ENCODE data around the gene SUGCT.

Gene SUGCT

DNA sequence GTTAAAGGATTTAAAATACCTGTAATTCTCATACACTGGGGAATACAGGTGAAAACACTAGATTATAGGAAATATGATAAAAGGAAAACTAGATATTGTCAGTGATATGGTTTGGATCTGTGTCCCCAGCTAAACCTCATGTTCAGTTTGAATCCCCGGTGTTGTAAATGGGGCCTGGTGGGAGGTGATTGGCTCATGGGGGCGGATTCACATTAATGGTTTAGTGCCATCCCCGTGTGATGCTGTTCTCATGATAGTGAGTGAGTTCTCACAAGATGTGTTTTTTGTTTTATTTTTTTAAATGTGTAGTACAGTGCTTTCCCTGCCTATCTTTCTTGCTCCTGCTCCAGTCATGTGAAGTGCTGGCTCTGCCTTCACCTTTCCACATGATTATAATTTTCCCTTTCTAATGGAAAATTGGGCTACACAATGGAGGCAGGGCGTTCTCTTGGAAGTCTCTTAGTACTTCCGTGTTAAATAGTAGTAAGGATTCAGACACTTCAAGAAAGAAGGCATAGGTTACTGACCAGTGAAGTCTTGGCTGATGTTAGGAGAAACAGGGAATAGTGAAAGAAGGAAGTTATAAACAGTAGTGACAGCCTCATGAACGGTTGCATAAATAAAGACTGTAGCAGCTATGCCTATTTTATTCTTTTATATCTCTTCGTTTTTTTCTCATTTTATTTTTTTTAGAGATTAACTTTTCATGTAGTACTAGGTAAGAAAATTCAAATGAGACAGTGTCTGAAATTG, 386.4 kb downstream of the SUGCT start:
- Histone ChIP-seq H3K27ac (no peak overlapping the region), H3K36me3 (ENCODE audit: insufficient read depth, low read length) (no peaks in the 10 kb centered on the region), H3K9me3 (ENCODE audit: low read depth, low read length) (no peaks in the 10 kb centered on the region), H3K4me3 (no peak overlapping the region), H3K9ac (ENCODE audit: insufficient read length) (no peak overlapping the region)
- TF ChIP-seq POLR2AphosphoS5 (IDR thresholded peaks at IDR 0.05; ENCODE audit: borderline replicate concordance, low read depth, low read length) (no peak), FOXP2 (optimal IDR thresholded peaks at IDR 0.05; ENCODE audit: control extremely low read depth, extremely low read length, insufficient read depth) (no peak), EZH2 (IDR thresholded peaks at IDR 0.05) (no peak)
- no peak for DNase-seq (ENCODE audit: low read depth, low spot score)

DNA sequence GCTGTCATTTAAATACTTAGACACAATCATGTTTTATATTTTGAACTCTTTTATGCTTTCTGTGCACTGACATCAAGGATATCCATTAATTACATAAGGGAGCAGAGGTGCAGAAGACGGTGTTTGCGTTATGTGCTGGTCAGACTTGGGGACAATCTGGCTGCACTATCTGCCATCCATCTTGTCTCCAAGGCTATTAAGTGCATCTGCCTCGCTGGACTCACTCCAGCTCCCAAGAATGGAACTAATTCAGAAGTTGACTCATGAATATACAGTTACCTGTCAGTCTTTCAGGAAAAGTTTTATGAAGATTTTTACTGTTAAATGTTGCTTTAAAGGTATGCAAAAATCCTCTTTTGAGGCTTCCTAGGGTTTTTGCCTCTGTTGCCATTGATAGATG, 391.0 kb downstream of the SUGCT start:
- H3K9ac ChIP-seq (ENCODE audit: insufficient read length): no peak overlapping the region
- no peak overlapping the region for H3K4me3 ChIP-seq
- no peak for DNase-seq (ENCODE audit: low read depth, low spot score)
- H3K9me3 ChIP-seq (ENCODE audit: low read depth, low read length): no peaks in the 10 kb centered on the region
- H3K27ac ChIP-seq: no peak overlapping the region
- TF ChIP-seq EZH2 (IDR thresholded peaks at IDR 0.05): no peak
- TF ChIP-seq POLR2AphosphoS5 (IDR thresholded peaks at IDR 0.05; ENCODE audit: borderline replicate concordance, low read depth, low read length): no peak
- no peak for TF ChIP-seq FOXP2 (optimal IDR thresholded peaks at IDR 0.05; ENCODE audit: control extremely low read depth, extremely low read length, insufficient read depth)
- no peaks in the 10 kb centered on the region for H3K36me3 ChIP-seq (ENCODE audit: insufficient read depth, low read length)

DNA sequence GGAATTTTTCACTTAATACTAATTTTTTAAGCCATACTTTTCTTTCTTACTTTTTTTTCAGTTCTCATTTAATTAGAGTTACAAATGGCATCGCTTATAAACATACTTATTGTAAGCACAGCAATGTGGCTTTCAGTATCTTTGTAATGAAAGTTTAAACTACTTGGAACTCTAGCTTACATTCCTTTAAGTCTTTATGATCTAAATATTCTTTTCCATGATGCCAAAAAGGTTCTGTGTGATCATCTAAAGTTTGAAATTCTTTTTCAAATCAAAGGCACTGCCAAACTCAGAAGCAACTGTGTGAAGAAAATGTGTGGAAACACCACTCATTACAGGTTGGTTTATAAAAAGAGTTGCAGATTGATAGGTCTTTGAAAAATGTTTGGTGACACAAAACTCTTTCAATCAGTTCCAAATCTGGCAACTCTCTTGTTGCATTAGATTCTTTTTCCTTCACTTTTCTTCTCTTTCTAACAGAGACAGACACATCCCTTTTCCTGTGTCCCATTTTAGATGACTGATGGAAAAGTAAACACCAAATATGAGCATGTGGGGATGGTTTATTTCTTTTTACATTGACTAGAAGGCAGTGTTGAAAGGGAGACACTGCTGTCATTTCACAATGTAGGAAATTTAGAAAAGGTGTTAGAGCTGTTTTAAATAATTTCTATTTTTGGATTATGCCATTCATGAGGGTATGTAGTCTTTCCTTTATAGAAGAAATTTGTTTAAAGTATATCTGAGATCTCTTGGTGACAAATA, 392.3 kb downstream of the SUGCT start:
- Histone ChIP-seq H3K9me3 (ENCODE audit: low read depth, low read length) (no peaks in the 10 kb centered on the region), H3K27ac (no peak overlapping the region), H3K36me3 (ENCODE audit: insufficient read depth, low read length) (no peaks in the 10 kb centered on the region), H3K4me3 (no peak overlapping the region), H3K9ac (ENCODE audit: insufficient read length) (no peak overlapping the region)
- DNase-seq (ENCODE audit: low read depth, low spot score): no peak
- TF ChIP-seq EZH2 (IDR thresholded peaks at IDR 0.05) (no peak), POLR2AphosphoS5 (IDR thresholded peaks at IDR 0.05; ENCODE audit: borderline replicate concordance, low read depth, low read length) (no peak), FOXP2 (optimal IDR thresholded peaks at IDR 0.05; ENCODE audit: control extremely low read depth, extremely low read length, insufficient read depth) (no peak)

DNA sequence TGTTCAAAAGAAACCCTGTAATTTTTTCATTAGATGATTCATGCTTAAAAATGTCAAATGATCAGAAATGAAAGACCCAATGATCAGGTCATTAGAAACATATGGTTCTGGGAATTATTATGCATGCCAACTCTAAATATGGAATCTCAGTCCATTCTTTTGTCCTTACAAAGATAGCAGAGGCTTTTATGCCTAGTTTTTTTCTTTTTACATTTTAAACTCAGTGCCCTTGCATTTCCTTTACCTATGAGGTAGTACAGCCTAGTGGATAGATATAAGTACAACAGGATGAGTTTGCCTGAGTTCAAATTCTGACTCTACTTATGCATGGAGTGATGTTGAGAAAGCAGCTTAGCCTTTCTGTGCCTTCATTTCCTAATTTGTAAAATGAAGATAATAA, 392.9 kb downstream of the SUGCT start:
- Histone ChIP-seq H3K36me3 (ENCODE audit: insufficient read depth, low read length) (no peaks in the 10 kb centered on the region), H3K27ac (no peak overlapping the region), H3K9ac (ENCODE audit: insufficient read length) (no peak overlapping the region), H3K4me3 (no peak overlapping the region), H3K9me3 (ENCODE audit: low read depth, low read length) (no peaks in the 10 kb centered on the region)
- no peak for DNase-seq (ENCODE audit: low read depth, low spot score)
- TF ChIP-seq POLR2AphosphoS5 (IDR thresholded peaks at IDR 0.05; ENCODE audit: borderline replicate concordance, low read depth, low read length) (no peak), EZH2 (IDR thresholded peaks at IDR 0.05) (no peak), FOXP2 (optimal IDR thresholded peaks at IDR 0.05; ENCODE audit: control extremely low read depth, extremely low read length, insufficient read depth) (no peak)

DNA sequence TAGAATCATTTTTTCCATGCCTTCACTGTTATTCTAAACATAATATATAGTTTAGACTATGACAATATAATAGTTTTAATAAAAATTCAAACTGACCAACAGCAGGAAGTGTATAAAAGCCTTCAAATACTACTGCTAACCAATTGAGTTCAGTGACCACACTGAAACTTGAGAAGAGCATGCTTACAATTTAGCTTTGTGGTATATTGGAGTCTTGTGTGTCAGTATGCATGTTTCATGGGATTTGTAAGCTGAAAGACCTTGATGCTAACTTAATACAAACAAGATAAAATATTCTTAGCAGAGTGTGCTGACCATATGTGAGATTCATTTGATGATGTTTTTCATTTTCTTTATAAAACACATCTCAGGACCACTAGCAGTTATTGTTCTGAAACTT, 395.5 kb downstream of the SUGCT start:
- TF ChIP-seq FOXP2 (optimal IDR thresholded peaks at IDR 0.05; ENCODE audit: control extremely low read depth, extremely low read length, insufficient read depth) (no peak), EZH2 (IDR thresholded peaks at IDR 0.05) (no peak), POLR2AphosphoS5 (IDR thresholded peaks at IDR 0.05; ENCODE audit: borderline replicate concordance, low read depth, low read length) (no peak)
- H3K27ac ChIP-seq: no peak overlapping the region
- no peak for DNase-seq (ENCODE audit: low read depth, low spot score)

DNA sequence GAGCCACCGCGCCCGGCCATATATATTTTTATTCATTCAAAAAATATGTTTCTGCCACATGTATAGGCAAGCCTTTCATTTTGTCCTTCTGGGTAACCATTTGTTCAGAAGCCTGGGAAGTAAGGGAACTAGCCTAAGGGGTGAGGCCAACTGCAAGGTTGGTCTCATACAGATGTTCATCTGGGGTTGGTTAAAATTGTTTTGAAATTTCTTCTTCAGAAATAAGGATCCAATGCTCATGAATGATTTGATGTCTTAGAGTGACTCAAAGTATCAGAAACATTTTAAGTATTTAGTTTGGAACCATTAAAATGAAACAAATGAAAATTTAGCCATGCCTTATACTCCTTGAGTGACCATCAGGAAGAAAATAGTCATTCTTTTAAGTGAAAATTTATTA, 397.2 kb downstream of the SUGCT start:
- Histone ChIP-seq H3K36me3 (ENCODE audit: insufficient read depth, low read length) (no peaks in the 10 kb centered on the region), H3K4me3 (no peak overlapping the region), H3K9me3 (ENCODE audit: low read depth, low read length) (no peaks in the 10 kb centered on the region), H3K9ac (ENCODE audit: insufficient read length) (no peak overlapping the region), H3K27ac (no peak overlapping the region)
- no peak for DNase-seq (ENCODE audit: low read depth, low spot score)
- TF ChIP-seq EZH2 (IDR thresholded peaks at IDR 0.05) (no peak), POLR2AphosphoS5 (IDR thresholded peaks at IDR 0.05; ENCODE audit: borderline replicate concordance, low read depth, low read length) (no peak), FOXP2 (optimal IDR thresholded peaks at IDR 0.05; ENCODE audit: control extremely low read depth, extremely low read length, insufficient read depth) (no peak)

More for the DNA sequence above, 395.5 kb downstream of the SUGCT start:
- Histone ChIP-seq H3K9ac (ENCODE audit: insufficient read length) (no peak overlapping the region), H3K4me3 (no peak overlapping the region), H3K36me3 (ENCODE audit: insufficient read depth, low read length) (no peaks in the 10 kb centered on the region), H3K9me3 (ENCODE audit: low read depth, low read length) (no peaks in the 10 kb centered on the region)

DNA sequence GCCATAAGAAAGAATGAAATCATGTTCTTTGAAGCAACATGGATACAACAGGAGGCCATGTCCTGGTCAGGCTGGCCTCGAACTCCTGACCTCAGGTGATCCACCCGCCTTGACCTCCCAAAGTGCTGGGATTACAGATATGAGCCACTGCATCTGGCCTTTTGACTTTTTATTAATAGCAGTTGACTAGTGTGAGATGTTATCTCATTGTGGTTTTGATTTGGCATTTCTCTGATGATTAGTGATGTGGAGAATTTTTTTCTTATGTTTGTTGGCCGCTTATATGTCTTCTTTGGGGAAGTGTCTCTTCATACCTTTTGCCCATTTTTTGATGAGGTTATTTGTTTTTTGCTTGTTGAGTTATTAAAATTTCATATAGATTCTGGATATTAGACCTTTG, 400.9 kb downstream of the SUGCT start:
- TF ChIP-seq FOXP2 (optimal IDR thresholded peaks at IDR 0.05; ENCODE audit: control extremely low read depth, extremely low read length, insufficient read depth) (no peak), EZH2 (IDR thresholded peaks at IDR 0.05) (no peak), POLR2AphosphoS5 (IDR thresholded peaks at IDR 0.05; ENCODE audit: borderline replicate concordance, low read depth, low read length) (no peak)
- no peak overlapping the region for H3K9ac ChIP-seq (ENCODE audit: insufficient read length)
- H3K36me3 ChIP-seq (ENCODE audit: insufficient read depth, low read length): no peaks in the 10 kb centered on the region
- H3K27ac ChIP-seq: no peak overlapping the region
- H3K4me3 ChIP-seq: no peak overlapping the region
- no peaks in the 10 kb centered on the region for H3K9me3 ChIP-seq (ENCODE audit: low read depth, low read length)
- DNase-seq (ENCODE audit: low read depth, low spot score): no peak

DNA sequence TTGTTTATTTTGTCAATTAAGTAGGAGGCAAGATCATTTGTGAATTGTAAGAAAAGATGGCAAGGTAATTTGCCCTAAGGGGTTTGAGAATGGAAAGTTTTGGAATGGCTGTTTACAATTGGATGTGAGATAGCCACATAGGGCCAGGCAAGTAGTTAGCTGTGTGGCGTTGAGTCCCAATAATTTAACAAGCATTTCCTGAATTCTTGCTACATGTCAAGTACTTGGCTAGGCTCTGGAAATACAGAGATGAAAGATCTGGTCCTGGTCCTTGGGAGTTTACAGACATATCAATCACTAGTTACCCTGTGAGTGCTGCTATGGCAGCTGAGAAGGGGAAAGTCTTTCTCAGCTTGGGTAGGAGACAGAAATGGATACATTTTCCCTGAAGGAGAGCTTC, 401.6 kb downstream of the SUGCT start:
- Histone ChIP-seq H3K9ac (ENCODE audit: insufficient read length) (no peak overlapping the region), H3K36me3 (ENCODE audit: insufficient read depth, low read length) (no peaks in the 10 kb centered on the region), H3K9me3 (ENCODE audit: low read depth, low read length) (no peaks in the 10 kb centered on the region), H3K4me3 (no peak overlapping the region), H3K27ac (no peak overlapping the region)
- TF ChIP-seq POLR2AphosphoS5 (IDR thresholded peaks at IDR 0.05; ENCODE audit: borderline replicate concordance, low read depth, low read length): no peak
- TF ChIP-seq FOXP2 (optimal IDR thresholded peaks at IDR 0.05; ENCODE audit: control extremely low read depth, extremely low read length, insufficient read depth): no peak
- TF ChIP-seq EZH2 (IDR thresholded peaks at IDR 0.05): no peak
- DNase-seq (ENCODE audit: low read depth, low spot score): no peak

Data from SK-N-MC (cell line).